GM19438 (cell line): ENCODE measurements around the gene HNRNPDL.
"Not testable (repeated sequence)": the region's sequence is repeated elsewhere in the genome, so short reads cannot be mapped to it uniquely, and the experiment has no call there.

Experiments
- ATAC-seq: cut with Tn5 transposase; IDR thresholded peaks from one replicate; pipeline ENCODE4 v1.9.1; 2021; ENCODE audit warnings: low read depth; ENCODE audit not compliant: unreplicated experiment

HNRNPDL gene

DNA sequence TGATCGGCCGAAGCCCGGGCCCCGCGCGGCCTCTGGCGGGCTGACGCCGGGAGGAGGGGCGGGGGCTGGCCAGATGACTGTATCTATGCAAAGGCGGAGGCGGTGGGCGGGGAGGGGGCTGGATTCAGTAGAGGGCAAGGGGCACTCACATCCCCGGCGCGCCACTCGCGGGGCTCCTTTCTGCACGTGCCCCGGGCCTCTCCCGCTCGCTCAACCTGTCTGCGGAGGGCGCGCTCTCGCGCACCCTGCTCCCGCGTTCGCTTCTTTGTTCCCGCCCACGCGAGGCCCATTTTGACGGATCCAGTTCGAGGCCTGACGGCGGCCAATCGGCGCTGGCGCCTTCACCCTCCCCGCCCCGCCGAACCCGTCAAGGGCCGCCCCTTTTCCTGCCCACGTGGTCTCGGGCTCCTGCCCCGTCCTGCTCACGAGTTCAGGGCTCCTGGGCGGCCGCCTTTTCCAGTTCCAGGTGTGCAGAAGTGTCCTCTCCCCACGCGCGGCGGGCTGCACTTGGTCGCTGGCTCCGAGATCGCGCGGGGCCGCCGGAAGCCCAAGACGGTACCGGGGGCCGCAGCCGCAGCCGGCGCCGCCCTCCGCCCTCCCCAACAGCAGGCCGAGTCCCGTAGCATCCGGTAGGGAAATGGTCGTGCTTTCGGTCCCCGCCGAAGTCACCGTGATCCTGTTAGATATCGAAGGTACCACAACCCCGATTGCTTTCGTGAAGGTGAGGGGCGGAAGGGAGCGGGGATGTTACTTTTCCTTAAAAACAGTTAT is at the start of gene HNRNPDL, which contains the start of gene ENOPH1:
Gene HNRNPDL (minus strand): TSS at position 270 of the 771 bp plus-strand sequence. CDS start 772 bp downstream, outside the sequence.
Gene ENOPH1 (plus strand): TSS at position 398 of the 771 bp plus-strand sequence. CDS start 240 bp downstream, at position 638.
- peak; percentile 67 for ATAC-seq

DNA sequence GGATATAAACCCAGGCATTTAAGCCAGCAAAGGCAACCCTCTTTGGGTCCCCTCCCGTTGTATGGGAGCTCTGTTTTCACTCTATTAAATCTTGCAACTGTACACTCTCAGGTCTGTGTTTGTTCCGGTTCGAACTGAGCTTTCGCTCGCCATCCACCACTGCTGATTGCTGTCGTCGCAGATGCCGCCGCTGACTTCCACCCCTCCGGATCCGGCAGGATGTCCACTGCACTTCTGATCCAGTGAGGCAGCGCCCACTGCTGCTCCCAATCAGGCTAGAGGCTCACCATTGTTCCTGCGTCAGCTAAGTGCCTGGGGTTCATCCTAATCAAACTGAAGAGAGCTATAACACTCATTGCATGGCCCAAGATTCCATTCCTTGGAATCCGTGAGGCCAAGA is 49.3 kb upstream of the HNRNPDL start:
- no peak for ATAC-seq

DNA sequence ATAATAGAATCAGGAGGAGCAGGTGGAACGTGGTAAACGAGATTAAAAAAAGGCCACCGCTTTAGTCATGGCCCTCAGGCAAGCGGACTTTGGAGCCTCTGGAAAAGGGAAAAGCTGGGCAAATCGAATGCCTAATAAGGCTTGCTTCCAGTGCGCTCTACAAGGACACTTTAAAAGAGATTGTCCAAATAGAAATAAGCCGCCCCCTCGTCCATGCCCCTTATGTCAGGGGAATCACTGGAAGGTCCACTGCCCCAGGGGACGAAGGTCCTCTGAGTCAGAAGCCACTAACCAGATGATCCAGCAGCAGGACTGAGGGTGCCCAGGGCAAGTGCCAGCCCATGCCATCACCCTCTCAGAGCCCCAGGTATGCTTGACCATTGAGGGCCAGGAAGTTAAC is 47.2 kb upstream of the HNRNPDL start:
- not testable (repeated sequence) for ATAC-seq

DNA sequence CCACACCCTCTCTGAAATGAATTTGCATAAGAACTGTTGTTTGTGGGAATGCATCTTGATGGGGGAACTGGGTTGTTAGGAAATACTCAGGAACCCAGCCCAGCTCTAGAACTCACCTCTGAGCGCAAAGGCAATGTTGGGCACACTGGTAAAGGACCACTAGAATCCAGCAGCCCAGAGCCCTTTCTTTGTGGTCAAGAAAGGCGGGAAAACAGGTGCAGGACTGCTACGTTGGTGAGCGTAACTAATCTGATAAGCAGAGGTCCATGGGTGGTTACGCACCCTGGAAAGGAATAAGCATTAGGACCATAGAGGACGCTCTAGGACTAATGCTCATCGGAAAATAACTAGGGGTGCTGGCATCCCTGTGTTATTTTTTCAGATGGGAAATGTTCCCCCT is 45.7 kb upstream of the HNRNPDL start:
- ATAC-seq = not testable (repeated sequence)

DNA sequence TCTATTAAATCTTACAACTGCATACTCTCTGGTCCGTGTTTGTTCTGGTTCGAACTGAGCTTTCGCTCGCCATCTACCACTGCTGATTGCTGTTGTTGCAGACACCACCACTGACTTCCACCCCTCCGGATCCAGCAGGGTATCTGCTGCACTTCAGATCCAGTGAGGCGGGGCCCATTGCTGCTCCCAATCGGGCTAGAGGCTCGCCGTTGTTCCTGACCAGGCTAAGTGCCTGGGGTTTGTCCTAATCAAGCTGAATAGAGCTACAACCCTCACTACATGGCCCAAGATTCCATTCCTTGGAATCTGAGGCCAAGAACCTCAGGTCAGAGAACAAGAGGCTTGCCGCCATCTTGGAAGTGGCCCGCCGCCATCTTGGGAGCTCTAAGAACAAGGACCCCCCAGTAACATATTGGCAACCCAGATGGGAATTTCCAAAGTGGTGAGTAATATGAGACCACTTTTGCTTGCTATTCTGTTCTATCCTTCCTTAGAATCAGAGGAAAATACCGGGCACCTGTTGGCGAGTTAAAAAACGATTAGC is 43.4 kb upstream of the HNRNPDL start:
- no peak for ATAC-seq

DNA sequence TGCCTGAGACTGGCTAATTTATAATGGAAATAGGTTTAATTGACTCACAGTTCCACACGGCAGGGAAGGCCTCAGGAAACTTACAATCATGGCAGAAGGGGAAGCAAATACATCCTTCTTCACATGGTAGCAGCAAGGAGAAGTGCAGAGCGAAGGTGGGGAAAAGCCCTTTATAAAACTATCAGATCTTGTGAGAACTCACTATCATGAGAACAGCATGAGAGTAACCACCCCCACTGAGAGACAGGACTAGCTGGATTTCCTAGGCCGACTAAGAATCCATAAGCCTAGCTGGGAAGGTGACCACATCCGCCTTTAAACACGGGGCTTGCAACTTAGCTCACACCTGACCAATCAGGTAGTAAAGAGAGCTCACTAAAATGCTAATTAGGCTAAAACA is 42.8 kb upstream of the HNRNPDL start:
- ATAC-seq = not testable (repeated sequence)

GRCh38 chr4:82469791-82470345 is 39.6 kb upstream of the HNRNPDL start:
- no peak for ATAC-seq

GRCh38 chr4:82467471-82467870 is 37.2 kb upstream of the HNRNPDL start:
- ATAC-seq = no peak

- no peak for ATAC-seq
These were observed 33.0 kb upstream of the HNRNPDL start for GRCh38 chr4:82463221-82463620.

- no peak for ATAC-seq
These were observed 32.2 kb upstream of the HNRNPDL start for GRCh38 chr4:82462415-82462831.

DNA sequence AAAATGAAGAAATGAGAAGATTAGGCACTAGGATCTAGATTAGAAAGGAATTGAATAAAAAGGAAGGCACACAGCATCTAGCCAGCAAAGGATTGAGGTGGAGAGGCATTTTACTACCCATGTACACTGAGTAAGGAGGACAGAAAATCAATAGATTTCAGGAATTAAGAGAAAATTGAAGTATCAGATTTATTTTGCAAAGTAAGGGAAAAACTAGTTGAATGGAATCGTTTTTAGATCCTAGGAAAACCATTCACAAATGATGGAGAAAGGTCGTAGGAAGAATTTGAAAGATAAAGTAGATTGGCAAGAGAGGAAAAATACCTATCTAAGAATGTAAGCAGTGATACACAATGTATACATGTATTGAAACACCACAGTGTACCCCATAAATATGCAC is 31.4 kb upstream of the HNRNPDL start:
- ATAC-seq = no peak

DNA sequence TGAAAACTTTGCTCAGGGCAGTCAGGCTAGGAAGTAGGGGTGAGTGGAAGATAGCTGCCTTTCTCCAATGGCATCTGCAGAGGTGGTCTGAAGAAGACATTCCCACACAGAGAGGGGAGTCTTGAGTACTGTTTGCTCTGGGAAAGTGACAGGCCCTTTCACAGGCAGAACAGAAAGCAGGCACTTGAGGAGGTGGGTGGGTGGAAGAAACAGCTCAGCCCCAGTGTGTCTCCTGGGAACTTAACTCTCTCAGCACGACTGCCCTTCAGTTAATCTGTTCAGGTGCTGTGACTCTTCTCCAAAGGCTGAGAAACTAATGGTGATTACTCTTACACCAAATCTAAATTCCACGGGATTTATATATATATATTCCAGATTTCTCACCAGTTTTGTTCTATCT is 28.5 kb upstream of the HNRNPDL start:
- ATAC-seq = no peak

GRCh38 chr4:82457266-82457665 is 27.0 kb upstream of the HNRNPDL start:
- ATAC-seq = no peak

- no peak for ATAC-seq
These were observed 21.8 kb upstream of the HNRNPDL start for GRCh38 chr4:82452026-82452425.

GRCh38 chr4:82450966-82451755 is 20.9 kb upstream of the HNRNPDL start:
- ATAC-seq = no peak

DNA sequence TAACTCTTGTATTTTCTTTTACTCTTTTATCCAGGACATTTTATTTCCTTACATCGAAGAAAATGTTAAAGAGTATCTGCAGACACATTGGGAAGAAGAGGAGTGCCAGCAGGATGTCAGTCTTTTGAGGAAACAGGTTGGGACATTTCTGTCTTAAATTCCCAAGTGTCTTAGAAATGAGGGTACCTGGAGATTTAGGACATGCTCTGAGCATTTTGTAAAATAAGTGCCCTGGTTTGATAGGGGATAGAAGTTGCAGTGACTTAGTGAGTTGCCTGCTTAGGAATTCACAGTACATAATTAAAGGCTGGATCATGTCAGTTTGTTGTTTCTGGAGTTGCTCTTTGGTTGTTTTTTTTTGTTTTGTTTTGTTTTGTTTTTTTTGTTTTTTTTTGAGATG is 17.6 kb upstream of the HNRNPDL start:
- no peak for ATAC-seq

DNA sequence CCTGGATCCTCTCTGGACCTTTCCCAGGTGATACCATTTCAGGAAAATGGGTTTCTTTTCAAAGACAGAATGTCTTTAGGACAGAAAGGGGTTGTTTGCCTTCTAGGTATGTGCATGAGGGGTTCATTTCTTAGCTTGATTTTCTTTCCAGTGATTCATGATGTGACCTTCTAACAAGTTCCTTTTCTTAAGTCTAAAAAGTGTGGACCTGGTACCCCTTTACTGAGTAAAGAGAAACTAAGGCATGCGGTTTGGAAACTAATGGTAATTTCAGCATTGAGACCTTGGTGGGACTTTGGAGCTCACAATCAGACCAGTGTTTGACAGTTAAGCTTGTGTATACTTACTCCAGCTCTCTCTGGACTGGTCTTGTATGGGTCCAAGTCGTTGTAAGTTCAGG is 8.8 kb upstream of the HNRNPDL start:
- ATAC-seq = no peak

DNA sequence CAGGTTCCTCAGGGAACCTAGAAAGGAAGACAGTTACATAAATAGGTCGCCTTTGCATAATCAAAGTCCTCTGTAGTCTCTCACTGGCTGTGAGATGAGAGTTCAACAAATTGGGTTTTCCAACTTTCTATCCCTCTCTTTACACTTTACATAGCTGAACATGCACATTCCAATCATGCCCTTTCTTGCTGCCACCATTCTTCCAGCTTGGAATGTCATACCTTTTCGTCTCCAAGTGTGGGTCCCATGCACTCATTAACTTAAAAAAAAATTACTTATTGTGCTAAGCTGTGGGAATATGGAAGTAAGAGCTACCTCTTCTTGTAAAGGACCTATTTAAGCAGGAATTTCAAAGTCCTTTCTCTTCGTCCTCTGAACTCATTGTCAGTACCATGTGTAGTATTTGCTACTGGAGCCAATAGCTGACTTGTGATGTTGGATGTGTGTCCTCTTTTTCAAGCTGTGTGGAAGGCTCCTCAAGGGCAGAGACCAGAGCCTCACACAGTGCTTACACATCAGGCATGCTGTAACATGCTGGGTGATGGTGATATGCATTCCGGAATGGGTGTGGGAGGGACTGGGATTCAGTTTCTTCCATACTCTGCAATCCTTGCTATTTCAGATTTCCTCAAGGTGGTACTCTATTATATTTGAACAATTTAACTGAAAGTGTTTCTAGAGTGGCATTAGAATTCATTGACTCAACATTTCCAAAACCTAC is 7.2 kb upstream of the HNRNPDL start:
- no peak for ATAC-seq

DNA sequence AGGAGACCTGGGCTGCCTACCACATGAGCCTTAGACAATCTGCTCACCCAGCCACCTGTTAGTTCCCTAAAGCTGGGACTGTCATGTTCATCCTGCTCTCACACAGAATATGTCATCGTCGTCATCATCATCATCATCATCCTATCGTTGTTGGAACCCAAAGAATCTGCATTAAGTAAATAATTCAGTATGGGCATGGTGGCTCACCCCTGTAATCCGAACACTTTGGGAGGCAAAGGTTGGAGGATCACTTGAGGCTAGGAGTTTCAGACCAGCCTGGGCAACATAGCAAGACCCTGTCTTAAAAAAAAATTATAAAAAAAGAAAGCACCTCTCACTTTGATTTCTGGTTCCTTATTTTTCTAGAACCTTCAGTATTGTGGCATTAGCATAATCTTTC is 6.5 kb upstream of the HNRNPDL start:
- ATAC-seq = no peak

GRCh38 chr4:82436130-82436529 is 5.9 kb upstream of the HNRNPDL start:
- no peak for ATAC-seq
